Activated CD8-positive, alpha-beta memory T cell treated with anti-CD3 and anti-CD28 coated beads for 48 hours (primary cell): ENCODE measurements around the gene YIF1B.

Experiments
- DNase-seq, 3 experiments: peaks; one replicate each; pipeline ENCODE4 v3.0.0-alpha.2; 2020; ENCODE audit warnings: low read depth in 2 of 3, low spot score in 2 of 3

YIF1B gene

DNA sequence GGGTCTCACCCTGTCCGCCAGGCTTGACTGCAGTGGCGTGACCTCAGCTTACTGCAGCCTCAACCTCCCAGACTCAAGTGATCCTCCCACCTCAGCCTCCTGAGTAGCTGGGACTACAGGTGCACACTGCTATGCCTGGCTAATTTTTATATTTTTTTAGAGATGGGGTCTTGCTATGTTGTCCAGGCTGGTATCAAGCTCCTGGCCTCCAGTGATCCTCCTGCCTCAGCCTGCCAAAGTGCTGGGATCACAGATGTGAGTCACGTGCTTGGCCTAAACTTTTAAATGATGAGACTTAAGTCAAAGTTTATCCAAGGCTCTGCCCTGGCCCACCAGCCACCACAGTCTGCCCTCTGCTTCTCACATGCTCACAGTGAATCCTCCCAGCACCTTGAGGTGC, 9.5 kb downstream of the YIF1B start:
- no peak for DNase-seq

DNA sequence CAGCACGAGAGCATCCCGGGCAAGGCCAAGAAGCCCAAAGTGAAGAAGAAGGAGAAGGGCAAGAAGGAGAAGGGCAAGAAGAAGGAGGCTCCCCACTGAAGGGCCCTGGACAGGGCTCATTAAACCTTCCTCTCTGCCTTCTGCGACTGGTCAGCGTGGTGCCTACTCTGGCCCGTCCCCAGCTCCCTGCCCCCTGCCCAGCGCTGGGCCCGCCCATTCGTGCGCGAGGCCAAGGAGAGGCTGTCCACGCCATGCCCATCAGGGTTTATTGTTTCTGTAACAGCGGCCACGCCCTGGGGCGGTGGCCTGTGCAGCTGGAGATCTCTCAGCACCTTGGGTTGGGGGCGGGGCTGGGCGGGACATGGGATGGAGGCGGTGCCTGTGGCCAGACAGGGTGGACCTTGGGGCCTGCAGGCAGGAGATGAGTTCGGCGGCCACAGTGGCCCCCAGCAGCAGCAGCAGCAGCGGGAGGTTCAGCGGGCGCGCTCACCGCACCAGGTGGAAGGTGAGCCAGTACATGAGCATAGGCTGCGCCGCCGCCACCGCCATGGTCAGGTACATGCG, 10.8 kb downstream of the YIF1B start:
- DNase-seq = no peak

DNA sequence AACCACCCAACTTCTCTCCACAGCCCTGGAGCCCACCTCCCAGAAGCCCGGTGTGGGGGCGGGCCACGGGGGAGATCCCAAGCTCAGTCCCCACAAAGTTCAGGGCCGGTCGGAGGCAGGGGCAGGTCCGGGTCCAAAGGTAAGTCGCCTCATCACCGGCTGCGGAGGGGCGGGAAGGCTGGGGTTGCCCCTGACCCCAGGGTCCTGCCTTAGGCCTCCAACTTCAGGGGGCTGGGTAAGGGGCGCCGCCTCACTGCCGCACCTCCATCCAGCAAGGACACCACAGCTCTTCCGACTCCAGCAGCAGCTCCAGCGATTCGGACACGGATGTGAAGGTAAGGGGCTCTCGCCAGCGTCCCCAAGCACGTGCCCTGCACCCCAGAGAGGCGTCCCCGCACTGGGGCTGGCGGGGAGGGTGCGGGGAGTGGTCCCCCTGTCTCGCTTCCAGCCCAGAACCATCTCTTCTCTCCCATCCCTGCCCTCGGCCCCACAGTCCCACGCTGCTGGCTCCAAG, 11.3 kb downstream of the YIF1B start:
- no peak for DNase-seq

DNA sequence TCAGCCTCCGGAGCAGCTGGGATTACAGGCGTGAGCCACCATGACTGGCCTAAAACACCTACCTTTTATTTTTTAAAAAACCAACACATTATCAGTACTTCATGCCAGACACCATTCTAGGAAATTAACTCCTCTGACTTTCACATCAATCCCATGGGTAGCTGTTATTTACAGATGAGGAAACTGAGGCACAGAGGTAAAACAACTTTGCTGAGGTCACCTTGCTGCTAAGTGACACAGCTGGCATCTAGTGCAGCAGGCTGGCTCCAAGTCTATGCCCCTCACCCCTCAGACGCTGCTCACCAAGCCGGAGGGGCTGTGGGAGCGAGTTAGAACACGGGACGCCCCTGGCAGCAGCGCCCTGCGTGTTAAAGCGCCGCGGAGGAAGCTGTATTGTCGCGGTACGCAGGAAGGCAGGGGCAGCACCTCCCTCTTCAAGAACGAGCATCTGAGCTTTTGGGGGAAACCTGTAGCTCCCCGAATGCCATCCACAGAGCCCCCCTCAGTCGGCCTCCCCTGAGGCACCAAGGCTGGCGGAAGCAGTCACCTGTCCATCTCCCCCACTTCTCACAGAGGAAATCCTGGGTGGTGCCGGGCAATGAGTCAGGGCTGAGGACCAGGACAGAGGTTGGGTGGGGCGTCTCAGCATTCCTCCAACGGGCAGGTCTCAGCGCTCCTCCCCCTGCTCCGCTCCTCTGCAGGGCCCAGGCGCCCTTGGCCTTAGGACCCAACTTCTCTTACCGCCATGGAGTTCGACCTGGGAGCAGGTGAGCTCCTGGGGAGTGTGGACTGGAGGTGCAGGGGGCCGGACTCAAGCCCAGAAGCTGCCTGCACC, 12.0 kb downstream of the YIF1B start, which contains the start of gene C19orf33:
C19orf33 (plus strand) TSS at position 735 of the 835 bp plus-strand sequence; CDS start at position 746, 11 bp downstream.
- no peak for DNase-seq

DNA sequence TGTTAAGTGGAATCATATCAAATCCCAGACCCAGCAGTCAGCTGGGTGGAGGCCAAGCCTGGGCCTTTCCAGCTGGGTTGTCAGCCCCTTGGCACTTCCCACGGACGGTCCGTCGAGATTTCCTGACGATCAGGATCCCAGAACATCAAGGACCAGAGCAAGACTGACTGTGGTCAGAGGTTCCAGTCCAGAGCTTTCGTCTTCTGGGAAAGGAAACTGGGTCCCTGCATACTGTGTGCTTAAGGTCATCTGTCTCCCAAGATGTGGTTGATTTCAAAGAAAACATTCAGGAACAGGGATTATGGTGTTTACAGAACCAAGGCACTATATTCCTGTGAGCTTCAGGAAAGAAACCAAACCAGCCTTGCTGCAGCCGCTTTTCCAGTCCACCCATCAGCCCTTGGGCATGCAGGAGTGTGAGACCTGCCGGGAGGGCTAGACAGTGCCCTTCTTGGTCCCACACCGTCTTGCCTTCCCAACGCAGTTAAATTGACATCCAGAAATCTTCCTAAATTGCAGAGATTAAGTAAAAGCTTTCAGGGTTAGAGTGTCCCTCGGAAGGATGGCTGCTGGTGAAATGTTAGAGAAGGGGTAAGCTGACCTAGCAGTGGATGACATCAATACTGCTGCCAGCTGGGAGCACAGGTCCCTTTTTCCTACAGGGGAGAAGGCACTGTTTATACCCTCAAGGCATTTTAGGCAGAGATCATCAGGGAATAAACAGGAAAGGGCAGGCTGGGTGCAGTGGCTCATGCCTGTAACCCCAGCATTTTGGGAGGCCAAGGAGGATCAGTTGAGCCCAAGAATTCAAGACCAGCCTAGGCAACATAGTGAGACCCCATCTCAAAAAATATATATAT, 16.7 kb downstream of the YIF1B start:
- no peak for DNase-seq

DNA sequence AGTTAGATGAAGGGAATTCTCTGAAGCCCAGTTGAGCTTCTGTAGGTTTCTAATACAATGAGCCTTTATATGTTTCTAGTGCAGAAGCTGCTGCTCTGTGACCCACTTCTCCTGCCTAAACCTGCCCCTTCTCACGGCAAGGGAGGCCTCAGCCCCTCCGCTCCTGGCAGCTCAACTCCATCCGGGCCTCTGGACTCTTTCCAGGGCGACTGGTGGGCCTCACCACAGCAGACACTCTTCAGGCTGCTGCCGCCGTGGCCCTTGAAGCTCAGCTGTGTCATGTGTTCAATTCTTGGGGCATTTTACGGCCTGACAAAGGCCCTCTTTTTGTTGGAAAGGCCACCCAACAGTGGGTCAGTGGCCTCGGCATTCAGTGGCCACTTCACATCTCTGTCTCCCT, 21.7 kb downstream of the YIF1B start:
- DNase-seq = no peak

DNA sequence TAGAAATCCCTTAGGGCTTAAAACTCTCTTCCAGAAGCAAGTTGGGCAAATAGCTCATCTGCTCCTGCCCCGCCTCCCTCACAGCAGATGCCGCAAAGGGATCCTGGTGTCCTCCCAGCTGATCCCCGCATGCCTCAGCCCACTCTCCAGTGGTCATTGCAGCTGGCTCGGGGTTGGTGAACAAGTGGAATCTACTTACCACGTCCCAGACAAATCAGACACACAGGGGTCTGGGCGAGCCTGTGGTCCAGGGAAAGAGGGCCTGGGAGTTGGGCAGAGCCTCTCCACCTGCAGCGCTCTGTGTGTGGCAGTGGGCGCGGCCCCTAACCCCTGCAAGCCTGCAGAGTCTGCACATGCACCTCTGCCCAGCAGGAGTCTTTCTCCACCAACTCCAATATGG, 22.5 kb downstream of the YIF1B start:
- no peak for DNase-seq

DNA sequence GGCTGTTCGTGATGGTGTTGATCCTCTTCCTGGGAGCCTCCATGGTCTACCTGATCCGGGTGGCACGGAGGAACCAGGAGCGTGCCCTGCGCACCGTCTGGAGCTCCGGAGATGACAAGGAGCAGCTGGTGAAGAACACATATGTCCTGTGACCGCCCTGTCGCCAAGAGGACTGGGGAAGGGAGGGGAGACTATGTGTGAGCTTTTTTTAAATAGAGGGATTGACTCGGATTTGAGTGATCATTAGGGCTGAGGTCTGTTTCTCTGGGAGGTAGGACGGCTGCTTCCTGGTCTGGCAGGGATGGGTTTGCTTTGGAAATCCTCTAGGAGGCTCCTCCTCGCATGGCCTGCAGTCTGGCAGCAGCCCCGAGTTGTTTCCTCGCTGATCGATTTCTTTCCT, 23.9 kb downstream of the YIF1B start:
- no peak for DNase-seq

DNA sequence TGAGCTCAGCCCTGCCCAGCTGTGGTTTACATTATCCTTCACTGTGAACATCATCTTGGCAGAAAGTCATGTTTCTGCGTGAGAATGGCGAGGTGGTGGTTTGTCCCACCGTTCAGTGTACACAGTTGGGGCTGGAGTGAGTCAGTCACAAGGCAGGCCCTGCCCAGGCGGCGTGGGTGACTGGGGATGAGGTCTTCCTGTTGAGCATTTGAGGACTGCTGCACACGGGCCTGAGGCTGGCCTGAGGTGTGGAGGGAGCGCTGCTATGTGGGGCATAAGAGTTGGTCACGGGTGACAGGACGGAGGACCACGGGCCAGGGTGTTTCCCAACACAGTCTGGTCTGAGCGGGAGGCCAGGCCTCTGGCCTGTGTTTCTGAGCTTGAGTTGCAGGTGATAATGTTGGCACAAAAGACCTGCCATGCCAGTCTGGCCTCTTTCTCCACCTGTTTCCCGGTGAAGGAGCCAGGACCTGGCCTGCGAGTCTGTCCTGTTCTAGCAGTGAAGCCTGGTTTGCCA, 25.1 kb downstream of the YIF1B start:
- no peak for DNase-seq

DNA sequence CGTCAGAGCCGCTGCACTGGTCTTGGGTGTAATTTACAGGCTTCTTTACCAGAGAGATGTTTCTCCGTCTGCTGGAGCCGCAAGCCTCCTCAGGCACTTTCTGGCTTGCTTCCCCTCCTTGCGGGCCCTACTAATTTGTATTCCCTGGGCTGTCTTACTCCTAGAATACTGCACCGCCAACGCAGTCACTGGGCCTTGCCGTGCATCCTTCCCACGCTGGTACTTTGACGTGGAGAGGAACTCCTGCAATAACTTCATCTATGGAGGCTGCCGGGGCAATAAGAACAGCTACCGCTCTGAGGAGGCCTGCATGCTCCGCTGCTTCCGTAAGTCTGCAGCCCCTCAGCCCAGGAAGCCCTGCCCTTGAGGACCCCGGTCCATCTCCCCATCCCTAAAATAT, 25.8 kb downstream of the YIF1B start:
- DNase-seq = no peak

DNA sequence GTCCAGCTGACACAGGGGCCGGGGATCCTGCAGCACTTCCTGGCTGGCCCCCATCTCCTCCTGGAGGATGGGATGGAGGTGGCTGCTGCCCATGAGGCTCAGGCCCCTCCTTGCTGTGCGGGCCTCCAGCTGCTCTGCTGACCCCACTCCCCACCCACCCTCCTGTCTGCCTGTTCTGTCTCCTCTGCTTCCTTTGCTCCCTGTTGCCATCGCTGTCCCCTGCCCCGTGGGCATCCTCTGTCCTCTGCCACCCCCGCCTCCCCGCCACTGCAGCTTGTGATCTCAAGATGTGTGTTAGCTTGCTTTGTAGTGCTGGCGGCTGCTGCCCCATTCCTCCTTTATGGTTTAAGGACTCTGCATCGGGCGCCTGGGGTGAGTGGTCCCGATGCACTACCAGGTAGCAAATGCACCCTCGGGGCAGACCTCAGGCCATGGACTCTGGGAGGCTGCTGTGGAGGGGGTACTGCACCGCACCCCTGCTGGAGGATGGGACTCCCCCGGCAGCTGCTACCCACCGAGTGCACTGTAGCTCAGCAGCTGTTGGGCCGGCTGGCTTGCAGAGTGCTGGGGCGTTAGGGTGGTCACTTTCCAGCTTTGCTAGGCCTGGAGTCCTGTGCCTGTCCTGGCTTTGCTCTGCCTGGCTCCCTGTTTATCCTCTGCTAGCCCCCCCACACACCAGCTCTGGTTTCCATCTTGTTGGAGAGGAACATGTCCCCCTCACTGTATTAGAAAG, 27.5 kb downstream of the YIF1B start:
- no peak for DNase-seq

DNA sequence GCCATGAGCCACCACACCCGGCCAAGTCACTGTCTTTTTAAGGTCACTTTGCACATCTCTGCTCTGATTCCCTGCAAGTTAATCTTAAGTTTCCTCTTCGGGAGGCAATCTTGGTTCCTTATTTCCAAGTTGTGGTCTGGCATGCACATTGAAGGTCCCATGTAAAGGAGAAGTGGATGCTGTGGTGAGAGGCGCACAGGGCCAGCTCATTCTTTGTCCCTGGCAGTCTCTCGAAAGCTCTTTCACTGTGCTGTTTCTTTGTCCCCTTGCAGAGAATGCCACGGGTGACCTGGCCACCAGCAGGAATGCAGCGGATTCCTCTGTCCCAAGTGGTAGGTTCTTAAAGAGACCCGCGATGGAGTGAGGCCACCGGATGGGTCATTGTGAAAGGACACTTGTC, 28.1 kb downstream of the YIF1B start:
- no peak for DNase-seq

DNA sequence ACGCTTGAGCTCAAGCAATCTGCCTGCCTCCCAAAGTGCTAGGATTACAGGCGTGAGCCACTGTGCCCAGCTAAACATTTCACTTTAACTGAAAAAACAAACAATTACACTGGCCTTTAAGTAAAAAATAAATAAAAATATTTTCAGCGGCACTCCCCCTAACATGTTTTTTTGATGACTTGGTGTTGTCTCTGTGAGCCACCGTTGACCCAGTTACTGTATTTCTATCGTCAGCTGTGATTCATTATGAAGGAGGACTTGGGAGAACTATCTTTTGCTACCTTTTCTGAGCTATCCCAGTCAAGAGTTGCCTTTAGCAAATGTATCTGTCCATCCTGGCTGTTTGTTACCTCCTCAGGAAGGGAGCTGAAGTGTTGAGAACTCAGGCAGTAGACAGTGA, 30.2 kb downstream of the YIF1B start:
- no peak for DNase-seq

DNA sequence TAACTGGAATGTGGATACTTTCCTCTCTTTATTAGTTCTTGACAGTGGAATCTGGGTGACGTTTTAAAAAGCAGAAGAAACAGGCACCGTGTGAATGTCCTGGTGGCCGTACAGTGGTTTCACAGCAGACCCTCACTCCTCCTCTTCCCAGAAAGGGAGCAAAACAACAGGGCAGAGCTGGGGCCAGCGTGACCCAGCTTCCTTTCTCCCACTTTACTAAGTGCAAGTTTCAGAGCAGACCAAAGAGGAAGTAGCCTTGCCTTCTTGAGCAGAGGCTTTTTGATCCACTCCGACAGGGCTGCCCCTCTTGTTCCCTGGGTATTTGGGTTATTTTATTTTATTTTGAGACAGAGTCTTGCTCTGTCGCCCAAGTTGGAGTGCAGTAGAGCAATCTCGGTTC, 31.3 kb downstream of the YIF1B start:
- no peak for DNase-seq

DNA sequence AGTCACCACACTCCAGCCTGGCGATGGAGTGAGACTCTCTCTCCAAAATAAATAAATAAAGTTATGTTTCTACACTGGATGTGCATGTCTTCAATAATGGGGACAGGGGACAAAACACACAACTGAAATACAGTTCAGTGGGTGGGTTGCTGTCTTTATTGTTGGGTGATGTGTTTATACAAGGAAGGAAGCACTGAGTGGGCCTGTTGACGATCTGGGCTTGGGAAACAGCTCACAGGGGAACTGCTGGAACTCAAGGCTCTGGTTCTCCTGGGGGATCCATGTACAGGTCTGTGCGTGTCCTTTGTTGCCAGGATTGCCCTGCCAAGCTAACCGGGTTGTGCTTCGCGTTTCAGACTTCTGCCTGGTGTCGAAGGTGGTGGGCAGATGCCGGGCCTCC, 32.5 kb downstream of the YIF1B start:
- DNase-seq = no peak

DNA sequence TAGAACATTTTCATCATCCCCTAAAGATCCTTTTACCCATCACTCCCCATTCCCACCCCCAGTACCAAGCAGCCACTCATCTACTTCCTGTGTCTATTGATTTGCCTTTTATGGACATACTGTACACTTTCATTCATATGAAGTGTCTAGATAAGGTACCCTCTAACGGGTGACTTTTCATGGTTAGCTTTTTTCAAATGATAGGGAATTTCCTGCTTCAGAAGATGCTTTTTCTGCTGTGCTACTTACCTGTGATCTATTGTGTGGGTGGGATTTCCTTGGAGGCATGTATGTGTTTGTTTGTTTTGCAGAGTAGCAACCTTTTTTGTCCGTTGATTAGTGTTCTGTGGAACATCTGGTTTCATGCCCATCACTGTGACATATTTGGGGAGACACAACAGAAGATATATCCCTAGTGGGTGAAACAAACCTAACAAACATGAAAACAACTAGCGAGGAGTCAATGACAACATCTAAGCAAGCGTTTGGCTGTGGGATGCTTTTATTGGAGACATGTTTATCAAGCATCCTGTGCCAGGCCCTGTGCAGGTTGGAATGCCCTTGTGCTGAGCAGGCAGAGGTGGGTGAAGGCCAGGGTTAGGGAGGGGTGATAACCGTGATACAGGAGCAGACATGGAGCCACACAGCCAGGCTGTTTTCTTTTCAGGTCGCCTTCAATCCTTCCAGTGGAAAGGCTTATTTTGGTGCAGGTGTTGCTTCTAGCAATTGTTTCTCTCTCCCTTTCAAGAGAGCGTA, 33.8 kb downstream of the YIF1B start:
- DNase-seq = no peak

DNA sequence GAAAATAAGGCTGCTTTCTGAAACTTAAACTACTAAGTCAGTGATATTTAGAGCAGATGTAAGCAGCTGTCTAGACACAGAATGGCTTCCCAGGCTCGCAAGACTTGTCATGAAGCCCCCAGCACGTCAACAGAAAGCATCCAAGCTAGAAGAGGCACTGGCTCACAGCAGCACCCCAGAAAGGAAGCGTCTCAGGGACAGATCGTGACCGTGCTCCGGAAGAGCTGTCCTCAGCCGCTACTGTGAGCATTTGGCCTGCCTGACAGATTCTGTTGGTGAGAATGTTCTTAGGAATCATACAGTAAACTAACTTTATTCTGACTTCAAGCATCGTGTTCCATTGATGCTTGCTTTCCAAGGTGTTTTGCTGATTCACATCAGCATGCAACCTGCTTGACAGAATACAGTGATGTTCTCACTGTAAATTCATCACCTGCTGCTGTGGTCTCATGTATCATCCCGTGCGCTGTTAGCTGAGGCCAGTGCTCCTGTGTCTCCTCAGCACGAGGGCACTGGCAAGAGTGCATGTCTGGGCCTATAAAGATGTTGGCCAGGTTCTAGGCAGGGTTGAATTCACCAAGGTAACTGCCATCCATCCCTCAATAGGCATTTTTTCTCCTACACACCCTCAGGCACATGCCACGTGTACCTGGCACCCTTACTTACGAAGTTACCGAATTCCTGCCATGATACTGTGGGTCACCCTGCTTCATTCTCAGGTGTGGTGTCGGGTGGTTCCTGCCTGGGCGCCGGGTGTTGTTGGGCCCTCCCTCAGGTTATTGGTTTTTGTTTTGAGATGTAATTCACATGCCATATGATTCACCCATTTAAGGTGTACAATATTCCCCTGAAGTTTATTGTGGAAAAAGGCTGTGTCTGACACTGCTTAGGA, 35.5 kb downstream of the YIF1B start:
- DNase-seq = no peak

DNA sequence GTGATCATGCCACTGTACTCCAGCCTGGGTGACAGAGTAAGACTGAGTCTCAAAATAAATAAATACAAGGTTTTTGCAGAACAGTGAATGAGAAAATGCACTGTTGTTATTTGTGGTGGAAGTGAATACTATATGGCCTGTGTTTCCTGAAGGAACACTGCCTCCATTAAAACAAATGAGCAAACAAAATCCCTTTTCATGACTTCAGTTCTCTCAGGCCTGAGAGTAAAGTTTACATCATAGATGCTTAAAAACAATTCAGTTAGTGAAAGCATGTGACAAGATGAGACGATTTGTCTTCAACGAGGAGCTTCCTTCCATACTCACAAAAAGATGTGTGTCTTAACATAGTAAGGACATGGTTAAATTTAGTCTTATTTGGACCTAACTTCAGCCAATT, 37.0 kb downstream of the YIF1B start:
- no peak for DNase-seq
